ENCODE results near the gene UAP1.

UAP1 gene

DNA sequence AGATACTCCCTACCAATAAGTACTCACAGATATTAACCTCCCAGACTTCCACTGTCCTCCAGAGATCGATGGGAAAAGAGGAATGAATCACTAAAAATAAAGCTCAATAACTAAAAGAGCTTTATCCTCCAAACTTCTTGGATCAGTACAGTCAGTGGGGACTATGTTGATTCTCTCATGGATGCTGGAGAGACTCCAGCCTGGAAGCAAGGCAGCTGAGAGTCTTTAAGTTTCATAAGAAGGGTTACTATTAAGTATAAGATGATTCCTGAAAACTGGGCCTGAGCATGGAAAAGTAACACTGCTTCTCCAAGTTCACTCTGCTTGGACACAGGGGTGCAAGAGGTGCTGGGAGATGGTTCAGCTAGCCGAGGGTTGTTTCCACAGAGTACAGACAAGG, 64.6 kb downstream of the UAP1 start:
- TF ChIP-seq GATA2 (IDR thresholded peaks at IDR 0.05; ENCODE audit: low read depth, low read length) (no peak), GATA3 (IDR thresholded peaks at IDR 0.05; ENCODE audit: low read depth, low read length) (no peak)

DNA sequence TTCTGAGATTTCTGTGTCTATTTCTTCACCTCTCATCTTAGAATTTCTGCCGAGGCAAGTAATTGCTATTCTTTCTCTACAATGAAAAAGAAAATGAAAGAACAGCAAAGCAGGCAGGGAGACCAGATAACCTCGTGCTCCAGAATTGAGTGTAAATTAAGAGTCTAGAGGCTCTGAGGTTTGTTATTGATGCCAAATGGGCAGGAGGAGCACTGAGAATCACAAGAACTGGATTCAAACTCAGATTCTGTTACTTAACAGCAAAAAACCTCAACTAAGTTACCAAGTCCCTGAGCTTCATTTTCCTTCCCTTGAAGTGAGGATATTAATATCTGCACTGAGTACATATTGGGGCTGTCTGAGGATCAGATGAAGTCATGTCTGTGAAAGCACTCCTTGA, 65.2 kb downstream of the UAP1 start:
- TF ChIP-seq GATA2 (IDR thresholded peaks at IDR 0.05; ENCODE audit: low read depth, low read length) = no peak
- TF ChIP-seq GATA3 (IDR thresholded peaks at IDR 0.05; ENCODE audit: low read depth, low read length) = no peak

DNA sequence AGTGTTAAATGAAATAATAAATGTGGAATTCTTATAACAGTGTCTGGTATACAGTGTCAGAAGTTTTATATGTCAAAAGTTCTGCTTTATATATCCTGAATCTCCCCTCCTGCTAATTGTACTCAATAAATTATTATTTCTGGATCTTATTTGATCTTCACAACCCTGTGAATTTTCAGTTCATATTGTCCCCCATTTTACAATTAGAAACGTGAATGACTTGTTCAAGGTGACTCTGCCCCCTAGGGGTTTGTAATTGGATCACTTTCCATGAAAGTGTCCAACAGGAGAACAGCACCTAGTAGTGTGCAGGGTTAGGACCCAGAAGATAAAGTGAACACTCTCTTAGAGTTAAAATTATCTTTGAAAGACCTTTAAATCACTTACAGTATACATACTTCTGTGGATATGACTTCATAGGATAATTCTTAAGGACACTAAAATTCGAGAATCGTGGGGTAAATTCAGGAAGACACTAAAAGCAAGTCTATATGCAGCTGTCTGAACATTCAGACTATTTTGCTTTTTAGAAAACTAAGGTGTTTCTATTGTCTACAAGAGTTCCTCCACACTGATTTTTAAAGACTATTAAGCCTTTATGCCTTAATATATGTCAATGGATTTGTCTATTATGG, 66.3 kb downstream of the UAP1 start:
- TF ChIP-seq GATA2 (IDR thresholded peaks at IDR 0.05; ENCODE audit: low read depth, low read length) = no peak
- no peak for TF ChIP-seq GATA3 (IDR thresholded peaks at IDR 0.05; ENCODE audit: low read depth, low read length)

DNA sequence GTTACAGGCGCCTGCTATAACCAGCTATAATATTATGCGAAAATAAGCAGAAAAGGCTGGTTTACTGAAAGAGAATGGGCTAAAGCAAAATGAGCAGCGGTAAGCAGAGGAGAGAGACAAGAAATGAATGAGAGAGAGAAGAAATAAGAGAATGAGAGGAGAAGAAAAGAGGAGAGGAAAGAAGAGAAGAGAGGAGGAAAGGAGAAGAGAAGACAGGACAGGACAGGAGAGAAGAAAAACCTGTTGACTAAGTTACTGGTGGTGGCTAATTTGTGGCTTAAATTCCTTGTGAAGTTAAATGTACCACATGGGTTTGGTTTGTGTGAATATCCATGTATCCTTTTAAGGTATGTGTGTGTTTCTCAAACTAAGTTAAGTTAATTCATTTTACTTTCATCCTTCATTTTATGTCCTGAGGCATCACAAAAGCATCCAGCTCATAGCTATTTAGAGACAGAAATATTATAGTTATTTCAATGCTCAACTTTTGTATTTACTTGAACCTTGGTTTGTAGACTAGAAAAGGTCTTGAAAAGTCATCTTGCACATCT, 67.6 kb downstream of the UAP1 start:
- TF ChIP-seq GATA2 (IDR thresholded peaks at IDR 0.05; ENCODE audit: low read depth, low read length) (no peak), GATA3 (IDR thresholded peaks at IDR 0.05; ENCODE audit: low read depth, low read length) (no peak)

DNA sequence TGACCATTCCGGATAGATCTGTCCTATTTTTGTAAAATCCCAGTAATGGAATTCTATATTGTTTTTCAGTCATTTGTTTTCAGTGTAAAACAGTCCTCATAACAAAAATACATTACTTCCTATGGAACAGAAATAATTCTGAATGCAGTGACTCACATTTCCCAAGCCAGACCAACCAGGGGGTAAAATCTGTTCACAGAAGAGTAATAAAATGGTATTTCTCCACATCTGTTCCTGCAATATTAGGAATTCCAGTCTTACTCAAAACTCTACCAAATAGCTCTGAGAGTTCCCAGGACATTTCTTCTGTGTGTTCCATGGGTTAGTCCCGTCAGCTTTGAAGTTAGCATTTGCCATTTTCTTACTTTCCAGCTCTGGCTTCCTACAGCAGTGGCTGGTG, 68.1 kb downstream of the UAP1 start:
- TF ChIP-seq GATA2 (IDR thresholded peaks at IDR 0.05; ENCODE audit: low read depth, low read length) (no peak), GATA3 (IDR thresholded peaks at IDR 0.05; ENCODE audit: low read depth, low read length) (no peak)

DNA sequence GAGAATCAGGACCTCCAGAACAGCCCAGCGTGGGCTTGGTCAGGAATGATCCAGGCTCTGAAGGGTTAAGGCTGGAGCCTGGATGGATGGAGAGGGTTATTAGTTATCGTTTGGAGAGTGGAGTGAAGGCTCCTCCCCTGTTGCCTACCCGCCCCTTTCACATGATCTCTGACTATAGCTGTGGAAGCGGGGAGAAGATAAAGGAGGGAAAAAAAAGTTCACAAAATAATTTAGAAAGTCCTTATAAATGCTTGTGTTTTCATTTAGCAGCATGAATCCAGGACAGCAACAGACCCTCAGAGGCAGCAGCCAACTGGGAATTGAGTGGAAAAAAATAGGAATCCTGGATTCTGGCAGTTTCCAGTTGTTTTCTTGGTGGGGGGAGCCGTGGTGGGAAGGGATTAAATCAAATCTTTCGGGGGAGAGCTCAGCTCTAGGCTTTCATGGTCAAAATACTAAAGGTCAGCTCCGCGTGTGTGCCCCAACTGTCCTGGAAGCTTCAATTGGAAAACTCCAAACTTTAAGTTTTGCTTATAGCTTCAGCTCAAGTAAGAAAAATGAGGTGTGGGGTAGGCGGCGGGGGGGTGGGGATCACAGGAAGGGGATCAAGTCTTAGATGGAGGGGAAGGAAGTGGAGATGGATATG, 70.1 kb downstream of the UAP1 start:
- TF ChIP-seq GATA3 (IDR thresholded peaks at IDR 0.05; ENCODE audit: low read depth, low read length) (no peak), GATA2 (IDR thresholded peaks at IDR 0.05; ENCODE audit: low read depth, low read length) (no peak)

DNA sequence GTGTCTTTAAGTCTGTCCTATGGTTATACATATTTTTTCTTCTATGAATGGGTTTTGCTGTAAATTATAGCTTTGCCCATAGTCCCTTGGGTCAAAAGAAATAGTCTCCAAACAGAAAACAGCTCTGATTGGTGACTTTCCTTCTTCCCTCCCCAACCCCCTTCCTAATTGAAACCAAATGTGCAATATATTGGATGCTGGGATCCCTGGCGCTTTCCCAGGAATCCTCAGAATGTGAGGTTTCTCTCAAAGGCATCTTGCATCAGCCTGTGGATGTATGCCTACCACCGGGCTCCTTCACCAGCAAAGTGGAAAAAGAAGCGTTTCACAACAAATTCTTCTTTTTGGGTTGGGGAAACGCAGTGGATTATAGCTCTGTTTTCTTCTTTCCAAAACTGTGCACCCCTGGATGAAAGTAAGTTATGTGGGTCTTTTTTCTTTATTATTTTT, 70.7 kb downstream of the UAP1 start, which contains the start of gene DDR2:
TSS of gene DDR2 (plus strand) at position 248 of the 450 bp plus-strand sequence. CDS start 86,600 bp downstream, outside the sequence.
- TF ChIP-seq GATA3 (IDR thresholded peaks at IDR 0.05; ENCODE audit: low read depth, low read length) (no peak), GATA2 (IDR thresholded peaks at IDR 0.05; ENCODE audit: low read depth, low read length) (peak; percentile 5; the same call in 1 of the 2 replicates)

DNA sequence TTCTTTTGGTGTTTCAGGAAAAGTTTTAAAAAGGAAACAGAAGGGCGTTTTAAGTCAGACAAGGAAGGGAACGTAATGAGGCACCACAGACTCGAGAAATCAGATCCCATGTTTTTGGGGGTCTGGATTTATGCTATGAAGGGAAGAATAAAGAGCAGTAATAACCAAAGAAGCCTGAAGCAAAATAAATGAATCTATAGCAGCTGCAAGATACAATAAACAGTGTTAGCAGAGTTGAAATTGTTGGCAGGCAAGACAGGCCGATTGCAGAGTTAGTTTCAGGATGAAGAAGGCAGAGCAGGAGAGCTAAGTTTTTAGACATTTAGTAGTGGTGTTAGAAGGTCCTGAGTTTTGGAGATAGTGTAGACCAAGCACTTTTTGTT, 71.2 kb downstream of the UAP1 start:
- TF ChIP-seq GATA3 (IDR thresholded peaks at IDR 0.05; ENCODE audit: low read depth, low read length) (no peak), GATA2 (IDR thresholded peaks at IDR 0.05; ENCODE audit: low read depth, low read length) (no peak)

DNA sequence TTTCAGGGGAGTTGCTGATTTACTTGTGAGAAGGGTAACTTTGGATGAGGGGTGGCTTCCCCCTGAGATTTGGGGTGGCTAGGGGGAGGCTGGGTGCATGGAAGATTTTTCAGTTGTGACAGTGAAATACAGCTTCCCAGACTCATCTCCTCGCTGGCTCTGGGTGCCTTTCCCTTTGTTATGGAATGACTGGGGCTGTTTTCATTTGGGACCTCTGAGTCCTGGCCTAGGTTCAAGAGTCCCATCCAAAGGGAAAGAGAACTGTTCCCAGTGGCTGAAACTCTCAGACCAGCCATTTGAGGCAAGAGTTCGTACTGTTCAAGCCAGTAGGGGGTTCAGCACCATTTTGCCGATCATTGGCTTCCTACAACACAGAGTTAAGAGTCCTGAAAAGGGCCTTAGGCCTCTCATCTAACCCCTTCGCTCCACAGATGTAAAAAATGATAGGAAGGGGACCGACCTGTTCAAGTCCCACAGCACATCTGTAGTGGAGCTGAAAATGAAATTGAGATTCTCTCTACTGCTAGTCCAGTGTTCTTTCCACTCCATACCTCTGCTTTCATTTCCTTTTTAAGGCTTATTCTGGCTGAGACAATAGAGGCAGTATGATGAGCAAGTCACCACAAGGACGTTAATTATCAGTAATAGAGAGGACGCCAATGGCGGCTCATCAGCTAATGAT, 71.7 kb downstream of the UAP1 start:
- no peak for TF ChIP-seq GATA3 (IDR thresholded peaks at IDR 0.05; ENCODE audit: low read depth, low read length)
- TF ChIP-seq GATA2 (IDR thresholded peaks at IDR 0.05; ENCODE audit: low read depth, low read length) = peak; percentile 59

DNA sequence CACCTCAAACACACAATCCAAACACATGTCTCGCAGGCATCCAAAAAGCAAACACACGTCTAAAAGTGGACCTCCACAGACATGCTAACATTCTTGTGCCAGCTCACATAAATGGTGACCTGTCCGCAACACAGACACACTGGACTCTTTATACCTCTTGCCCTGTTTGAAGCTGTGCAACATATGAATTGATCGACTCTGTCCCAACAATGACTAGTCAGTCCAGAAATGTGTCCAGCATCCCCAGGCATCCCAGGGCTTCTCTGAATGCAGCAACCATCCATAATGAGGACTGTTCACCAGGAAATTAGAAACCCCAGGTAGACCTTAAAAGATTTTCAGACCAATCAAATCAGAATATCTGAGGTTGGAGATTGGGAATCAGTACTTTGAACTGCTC, 73.9 kb downstream of the UAP1 start:
- no peak for TF ChIP-seq GATA2 (IDR thresholded peaks at IDR 0.05; ENCODE audit: low read depth, low read length)

DNA sequence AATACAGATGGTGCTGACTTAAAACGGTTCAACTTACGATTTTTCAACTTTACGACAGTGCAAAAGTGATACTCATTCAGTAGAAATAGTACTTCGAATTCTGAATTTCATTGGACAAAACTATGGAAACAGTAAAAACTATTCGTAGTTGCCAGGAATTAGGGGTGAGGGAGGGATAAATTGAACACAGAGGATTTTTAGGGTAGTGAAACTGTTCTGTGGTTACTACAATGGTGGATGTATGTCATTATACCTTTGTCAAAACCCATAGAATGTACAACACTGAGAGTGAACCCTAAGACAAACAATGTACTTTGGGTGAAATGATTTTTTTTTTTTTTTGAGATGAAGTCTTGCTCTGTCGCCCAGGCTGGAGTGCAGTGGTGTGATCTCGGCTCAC, 78.2 kb downstream of the UAP1 start:
- TF ChIP-seq GATA3 (IDR thresholded peaks at IDR 0.05; ENCODE audit: low read depth, low read length) (no peak), GATA2 (IDR thresholded peaks at IDR 0.05; ENCODE audit: low read depth, low read length) (no peak)

DNA sequence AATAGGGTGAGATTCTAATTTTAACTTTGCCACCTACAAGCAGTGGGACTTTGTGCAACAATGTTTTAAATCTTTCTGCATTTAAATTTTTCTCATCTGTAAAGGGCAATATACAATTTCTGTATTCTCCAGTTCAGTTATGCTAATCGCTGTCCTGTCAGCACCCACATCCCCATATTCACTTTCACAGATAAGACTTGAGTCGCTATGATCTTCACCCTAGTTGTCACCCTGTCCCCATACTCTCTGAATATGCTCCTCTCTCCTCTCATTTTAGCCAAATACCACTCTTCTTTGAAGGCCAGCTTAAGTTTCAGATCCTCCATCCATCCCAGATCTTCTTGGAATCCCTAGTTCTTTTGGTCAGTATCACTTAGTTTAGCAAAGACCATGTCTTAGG, 79.6 kb downstream of the UAP1 start:
- no peak for TF ChIP-seq GATA2 (IDR thresholded peaks at IDR 0.05; ENCODE audit: low read depth, low read length)
- no peak for TF ChIP-seq GATA3 (IDR thresholded peaks at IDR 0.05; ENCODE audit: low read depth, low read length)

DNA sequence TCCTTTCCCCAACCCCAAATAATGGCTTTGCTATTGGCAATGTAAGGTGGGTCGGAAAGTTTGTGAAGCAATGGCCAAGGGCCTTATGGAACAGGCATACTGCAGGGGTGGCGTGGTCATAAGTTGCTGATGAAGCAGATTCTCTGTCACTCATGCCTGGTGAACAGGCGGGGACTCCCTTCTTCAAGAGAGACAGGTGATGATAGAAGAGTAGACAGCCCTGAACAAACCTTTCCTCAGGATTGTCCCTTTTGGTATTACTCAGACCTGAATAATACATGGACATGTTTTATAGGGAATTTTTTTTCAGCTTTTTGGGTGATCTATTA, 83.4 kb downstream of the UAP1 start:
- TF ChIP-seq GATA2 (IDR thresholded peaks at IDR 0.05; ENCODE audit: low read depth, low read length) (no peak), GATA3 (IDR thresholded peaks at IDR 0.05; ENCODE audit: low read depth, low read length) (no peak)

DNA sequence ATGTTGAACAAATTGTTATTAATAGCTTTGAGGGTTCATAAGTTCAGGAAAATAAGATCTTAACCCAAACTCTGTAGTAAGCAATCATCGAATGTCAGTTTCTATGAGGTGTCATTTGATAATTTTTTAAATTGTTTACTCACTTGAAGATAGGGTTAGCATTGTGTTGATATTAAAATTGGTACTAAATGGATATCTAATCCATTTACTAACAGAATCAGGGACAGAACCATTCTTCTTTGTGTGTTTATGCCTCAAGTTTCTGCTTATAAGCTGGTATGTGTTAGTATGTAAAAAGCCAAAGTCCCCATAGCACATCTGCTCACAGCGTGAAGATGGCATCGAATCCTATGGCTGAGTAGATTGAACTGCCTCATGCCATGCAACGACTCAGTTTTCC, 84.1 kb downstream of the UAP1 start:
- TF ChIP-seq GATA3 (IDR thresholded peaks at IDR 0.05; ENCODE audit: low read depth, low read length) (no peak), GATA2 (IDR thresholded peaks at IDR 0.05; ENCODE audit: low read depth, low read length) (no peak)

DNA sequence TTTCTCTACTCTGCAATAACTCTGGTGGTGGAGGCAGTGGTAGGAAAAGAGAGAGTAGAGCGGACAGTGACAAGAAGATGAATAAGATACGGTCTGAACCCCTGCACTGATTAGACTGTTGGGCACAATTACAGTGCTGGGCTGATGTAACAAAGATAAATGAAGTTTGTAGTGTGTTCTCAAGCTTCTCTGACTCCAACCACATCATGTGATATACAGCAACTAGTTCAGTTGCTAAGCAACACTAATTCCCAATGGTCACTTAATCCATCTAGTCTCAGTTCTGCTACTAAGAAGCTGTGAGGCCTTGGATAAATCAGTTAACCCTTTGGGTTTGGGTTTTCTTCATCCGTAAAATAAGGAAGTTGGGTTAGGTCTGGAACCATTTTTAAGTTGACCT, 88.1 kb downstream of the UAP1 start:
- no peak for TF ChIP-seq GATA3 (IDR thresholded peaks at IDR 0.05; ENCODE audit: low read depth, low read length)
- no peak for TF ChIP-seq GATA2 (IDR thresholded peaks at IDR 0.05; ENCODE audit: low read depth, low read length)

Measured in SH-SY5Y (cell line).